GM19468 (cell line): ENCODE measurements around the gene C22orf15.

Experiments used
- ATAC-seq: cut with Tn5 transposase; IDR thresholded peaks from one replicate; pipeline ENCODE4 v1.9.1; 2021; ENCODE audit warnings: mild to moderate bottlenecking, moderate library complexity, moderate number of reproducible peaks; ENCODE audit not compliant: unreplicated experiment; ENCODE audit errors: extremely low read depth

C22orf15 gene

DNA sequence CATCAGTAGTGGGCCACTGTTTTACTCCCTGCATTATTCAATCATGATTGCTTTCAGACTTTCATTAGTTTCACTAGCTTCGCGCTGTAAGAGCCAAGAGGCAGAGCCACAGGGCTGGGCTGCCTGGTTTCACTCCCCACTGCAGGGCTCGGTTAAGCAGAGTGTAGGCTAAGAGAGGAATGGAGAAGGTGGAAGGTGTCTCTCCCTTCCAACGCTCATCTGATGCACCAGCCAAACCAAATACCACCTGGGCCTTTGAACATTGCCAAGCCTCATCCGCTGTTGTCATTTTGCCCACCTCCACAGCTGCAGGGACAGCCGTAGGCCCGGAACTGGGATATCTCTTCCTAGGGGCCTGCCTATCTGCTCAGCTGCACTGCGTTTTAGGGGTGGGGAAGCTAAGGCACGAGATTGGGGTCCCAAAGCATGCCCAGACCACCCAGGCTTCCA is 23.5 kb downstream of the C22orf15 start:
- ATAC-seq, result no peak

DNA sequence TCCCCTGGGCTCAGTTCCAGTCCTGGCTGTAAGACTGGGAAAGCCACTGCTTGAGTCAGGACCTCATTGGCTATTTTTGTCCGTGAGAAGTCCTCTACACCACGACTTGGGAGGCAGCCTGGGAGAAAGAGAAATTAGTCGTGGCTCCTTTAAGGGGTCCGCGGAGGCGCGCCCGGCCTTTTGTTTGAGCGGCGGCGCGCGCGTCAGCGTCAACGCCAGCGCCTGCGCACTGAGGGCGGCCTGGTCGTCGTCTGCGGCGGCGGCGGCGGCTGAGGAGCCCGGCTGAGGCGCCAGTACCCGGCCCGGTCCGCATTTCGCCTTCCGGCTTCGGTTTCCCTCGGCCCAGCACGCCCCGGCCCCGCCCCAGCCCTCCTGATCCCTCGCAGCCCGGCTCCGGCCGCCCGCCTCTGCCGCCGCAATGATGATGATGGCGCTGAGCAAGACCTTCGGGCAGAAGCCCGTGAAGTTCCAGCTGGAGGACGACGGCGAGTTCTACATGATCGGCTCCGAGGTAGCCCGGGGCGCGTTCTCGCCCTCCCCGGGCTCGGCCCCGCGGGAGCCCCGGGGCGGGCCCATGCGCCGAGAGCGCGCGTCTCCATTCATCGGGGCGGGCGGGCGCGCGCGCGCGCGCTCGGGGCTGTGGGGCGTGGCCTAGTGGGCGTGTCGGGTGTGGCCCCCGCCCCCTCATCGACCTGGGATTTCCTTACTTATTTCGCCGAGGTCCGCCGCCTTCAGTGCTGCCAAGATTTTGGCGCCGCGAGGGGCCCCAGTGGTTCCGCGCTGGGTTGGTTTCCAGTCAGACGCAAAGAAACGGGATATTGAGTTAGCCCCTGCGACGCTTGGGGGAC is 24.2 kb downstream of the C22orf15 start, which contains the start of gene SMARCB1:
TSS of gene SMARCB1 (plus strand) at position 215 of the 848 bp plus-strand sequence. CDS start at position 419, 204 bp downstream.
- ATAC-seq, result peak; percentile 36

DNA sequence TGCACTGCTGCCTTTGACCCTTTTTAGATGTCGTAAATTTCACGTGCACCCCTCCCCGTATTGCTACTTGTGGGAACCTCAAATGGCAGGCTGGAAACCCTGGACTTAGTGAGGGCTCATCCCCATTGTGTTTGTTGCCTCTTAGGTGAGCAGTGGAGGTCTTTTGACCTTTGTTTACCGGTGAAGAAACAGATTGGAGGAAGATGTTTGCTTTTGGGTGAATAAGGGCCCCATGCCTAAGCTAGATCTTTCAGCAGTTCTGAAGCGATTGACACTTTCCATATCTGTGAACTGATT is 24.8 kb downstream of the C22orf15 start:
- no peak for ATAC-seq

DNA sequence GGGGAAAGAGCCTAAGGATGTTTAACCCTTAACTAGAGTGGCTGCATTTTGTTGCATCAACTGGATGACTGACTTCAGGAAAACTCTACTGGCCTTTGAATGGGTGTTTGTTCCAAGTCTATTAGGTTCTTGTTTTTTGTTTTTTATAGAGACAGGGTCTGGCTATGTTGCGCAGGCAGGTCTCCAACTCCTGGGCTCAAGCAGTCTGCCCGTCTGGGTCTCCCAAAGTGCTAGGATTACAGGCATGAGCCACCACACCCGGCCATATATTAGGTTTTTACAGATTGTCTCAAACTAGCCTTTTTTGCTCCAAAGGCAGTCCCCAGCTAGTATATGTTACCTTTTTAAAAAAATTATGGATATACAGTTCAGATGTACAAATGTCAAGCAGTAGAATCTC is 25.1 kb downstream of the C22orf15 start:
- no peak for ATAC-seq

DNA sequence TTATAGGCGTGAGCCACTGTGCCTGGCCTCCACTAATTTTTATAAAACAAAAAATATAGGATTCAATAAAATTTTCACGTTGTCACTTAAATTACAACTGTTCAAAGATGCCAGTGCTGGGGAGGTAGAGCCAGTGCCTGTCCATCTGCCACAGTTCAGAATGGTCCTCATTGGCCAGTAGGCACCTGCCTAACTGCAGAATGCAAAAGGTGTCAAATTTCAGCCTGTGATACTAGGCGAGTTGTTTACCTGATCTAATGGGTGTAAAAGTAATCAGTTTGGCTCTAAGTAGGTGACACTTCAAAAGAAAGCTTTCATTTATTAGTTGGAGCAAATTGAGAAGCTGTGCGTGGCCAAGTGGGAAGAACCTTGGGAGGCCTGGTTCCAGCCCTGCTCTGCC is 26.3 kb downstream of the C22orf15 start:
- ATAC-seq, result no peak

DNA sequence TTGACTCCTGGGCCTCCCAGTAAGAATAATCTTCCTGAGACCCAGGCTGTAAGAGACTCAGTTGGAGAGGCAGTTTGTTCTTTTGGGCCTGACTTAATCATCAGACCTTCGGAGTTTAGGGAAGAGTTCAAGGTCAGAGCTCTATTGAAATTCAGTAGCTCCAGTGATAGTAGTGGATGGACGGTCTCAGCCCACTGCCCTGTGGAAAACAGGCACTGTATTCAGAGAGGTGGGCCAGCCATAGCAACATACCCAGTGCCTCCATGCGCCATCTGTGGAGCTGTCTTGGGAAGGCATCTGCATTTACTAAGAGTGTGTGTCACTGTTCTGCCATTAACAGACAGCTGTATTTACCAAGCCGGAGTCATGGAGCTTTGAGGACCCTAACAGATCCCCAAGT is 26.8 kb downstream of the C22orf15 start:
- no peak for ATAC-seq

DNA sequence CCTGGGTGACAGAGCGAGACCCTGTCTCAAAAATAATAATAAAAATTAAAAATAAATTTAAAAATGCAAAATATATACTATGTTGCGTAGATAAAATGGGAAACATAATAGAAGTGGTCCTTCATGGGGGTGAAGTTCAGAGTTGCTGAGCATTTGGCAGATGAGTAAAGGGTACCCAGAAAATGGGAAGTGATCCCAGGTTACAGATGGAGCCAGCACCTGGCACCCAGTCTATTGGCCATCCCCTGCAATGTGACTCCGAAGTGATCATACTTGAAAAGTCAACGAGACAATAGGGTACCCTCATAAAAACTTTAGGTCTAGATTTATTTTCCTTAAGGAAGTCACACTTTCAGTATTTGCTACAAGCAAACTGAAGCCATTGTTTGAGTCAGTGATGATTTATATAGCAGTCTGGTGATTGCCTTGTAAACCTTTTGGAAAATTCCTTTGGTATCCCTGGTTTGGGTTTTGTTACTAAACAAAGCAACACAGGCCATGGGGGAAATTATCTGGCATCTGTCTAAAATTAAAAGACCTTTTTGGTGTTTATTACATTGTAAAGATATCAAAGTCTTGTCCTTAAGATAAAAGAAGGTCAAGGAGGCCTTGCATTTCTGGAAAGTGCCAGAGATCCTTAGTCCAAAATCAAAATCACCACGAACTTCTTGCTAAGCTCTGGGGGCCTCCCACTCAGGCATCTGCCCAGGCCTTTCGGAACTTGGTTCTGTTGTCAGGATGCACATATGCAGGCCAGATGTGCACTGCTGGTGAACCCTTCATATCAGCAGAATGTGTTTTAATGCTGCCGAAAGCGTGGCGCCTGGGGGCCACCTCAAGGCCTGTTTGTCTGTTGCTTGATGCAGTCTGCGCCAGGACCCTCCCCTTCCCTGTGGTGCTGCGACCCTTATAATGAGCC is 28.3 kb downstream of the C22orf15 start:
- ATAC-seq, result no peak

DNA sequence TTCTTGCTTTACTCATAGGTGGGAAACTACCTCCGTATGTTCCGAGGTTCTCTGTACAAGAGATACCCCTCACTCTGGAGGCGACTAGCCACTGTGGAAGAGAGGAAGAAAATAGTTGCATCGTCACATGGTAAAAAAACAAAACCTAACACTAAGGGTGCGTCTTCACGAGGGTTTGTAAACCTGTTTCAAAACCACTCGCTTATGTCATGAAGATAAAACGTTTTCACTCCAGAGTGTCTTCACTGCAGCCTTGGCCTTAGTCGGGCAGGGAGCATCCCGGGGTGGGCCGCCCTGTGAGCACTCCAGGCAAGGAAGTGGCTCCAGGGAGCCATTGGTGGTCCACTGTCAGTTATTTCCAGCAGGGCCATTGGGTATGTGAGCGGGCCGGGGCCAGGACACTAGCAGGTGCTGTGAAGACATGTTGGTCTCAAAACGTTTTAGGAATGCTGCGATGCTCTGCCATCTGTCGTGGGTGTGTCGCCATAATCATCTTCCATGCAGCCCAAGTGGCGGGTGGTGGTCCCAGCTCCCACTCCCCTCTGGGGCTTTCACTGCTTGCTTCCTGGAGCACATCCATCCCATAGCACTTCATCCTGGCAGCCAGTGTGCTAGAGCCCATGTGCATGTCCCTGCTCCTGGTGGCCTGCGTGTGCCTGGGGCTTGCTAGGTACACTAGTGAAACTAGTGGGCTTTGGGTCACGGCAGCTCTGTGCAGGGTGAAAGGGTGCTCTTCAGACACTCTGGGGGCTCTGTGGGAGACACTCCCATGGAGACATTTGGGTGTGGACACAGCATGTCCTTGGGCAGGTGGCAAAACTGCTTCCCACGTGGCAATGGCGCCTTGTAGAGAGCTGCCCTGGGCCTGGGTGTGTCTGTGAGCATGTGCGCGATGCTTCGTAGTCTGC is 29.2 kb downstream of the C22orf15 start:
- ATAC-seq, result no peak

DNA sequence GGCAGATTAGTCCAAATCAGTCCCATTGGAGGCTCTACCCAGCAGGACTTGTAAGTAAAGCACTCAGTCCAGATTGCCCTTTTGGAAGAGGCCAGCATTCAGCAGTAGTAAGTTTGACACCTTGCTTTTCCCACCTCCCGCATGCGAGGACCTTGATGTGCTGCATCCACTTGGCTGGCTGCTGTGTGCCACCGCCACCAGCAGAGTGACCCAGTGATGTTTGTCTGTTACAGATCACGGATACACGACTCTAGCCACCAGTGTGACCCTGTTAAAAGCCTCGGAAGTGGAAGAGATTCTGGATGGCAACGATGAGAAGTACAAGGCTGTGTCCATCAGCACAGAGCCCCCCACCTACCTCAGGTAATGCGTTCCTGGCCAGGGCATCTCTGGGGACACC is 30.5 kb downstream of the C22orf15 start:
- no peak for ATAC-seq

DNA sequence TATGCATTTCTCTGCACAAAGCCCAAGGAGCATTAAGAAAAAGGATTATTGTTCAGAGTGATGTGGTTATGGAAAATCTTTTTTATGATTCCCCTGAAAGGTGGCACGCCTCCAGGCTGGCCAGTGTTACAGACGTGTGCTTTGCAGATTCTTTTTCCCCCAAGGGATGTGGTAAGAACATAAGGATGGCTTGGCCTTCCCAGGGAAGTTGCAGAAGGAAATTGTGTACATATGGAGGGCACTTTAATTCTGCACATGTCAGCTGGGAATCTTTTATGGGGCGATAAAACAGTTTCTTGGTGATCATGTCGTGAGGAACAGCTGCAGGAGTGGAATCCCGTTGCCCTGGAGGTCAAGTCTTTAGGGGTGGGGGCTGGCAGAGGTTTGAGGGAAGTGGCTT is 33.7 kb downstream of the C22orf15 start:
- ATAC-seq, result no peak

DNA sequence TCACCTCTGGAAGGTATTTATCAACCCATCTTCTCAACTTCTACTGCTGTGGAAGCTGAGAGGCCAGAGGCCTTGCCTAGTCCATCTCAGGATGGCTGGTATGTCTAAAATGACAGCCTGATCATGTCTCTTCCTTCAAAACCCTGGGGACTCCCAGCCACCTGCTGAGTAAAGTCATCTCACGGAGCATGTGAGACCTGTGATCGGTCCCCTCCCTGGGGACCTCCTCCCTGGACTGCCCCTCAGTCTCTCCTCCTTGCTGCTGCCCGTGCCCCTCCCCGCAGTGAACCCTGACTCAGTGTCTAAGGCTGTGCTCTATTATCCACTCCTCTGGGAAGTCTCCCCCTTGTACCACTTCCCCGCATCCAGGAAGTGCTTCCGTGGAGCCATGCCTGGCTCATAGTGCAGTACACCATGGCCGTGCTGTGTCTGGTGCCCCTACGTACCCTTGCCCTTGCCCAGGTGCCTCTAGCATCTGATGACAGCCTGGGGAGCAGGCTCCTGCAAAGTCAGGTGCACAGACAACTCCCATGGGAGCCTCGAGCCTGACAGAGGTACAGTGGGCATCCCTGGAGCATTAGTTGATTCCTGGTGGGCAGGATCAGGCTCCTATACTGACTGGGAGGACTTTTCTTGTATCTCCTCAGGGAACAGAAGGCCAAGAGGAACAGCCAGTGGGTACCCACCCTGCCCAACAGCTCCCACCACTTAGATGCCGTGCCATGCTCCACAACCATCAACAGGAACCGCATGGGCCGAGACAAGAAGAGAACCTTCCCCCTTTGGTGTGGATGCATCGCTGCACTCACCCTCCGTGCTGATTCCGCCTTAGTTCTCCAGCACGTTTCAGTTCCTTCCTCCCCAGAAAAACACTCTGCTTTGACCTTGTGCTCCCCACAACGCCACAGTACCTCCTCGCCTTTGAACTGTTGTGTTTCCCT is 37.8 kb downstream of the C22orf15 start:
- peak; percentile 42 for ATAC-seq

DNA sequence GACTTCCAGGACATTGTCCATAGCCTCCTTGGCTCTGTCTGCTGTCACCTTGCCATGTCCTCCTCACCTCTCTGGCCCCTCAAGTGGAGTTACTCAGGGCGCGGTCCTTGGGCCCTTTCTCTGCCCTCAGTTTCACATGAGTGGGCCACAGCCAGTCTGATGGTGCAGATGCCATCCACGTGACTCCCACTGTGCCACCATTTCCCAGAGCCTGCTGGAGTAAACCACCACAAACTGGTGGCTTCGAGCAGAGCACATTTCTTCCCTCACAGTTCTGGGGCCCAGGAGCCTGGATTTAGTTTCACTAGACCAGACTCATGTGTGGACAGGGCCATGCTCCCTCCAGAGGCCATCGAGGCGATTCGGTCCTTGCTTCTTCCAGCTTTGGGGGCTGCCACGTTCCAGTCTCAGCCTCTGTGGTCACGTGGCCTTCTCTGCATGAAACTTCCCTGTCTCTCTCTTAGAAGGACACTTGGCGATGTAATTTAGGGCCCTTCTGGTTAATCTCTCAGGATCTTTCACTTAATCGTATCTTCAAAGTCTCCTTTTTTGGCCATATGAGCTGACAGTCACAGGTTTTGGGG is 38.5 kb downstream of the C22orf15 start:
- no peak for ATAC-seq

DNA sequence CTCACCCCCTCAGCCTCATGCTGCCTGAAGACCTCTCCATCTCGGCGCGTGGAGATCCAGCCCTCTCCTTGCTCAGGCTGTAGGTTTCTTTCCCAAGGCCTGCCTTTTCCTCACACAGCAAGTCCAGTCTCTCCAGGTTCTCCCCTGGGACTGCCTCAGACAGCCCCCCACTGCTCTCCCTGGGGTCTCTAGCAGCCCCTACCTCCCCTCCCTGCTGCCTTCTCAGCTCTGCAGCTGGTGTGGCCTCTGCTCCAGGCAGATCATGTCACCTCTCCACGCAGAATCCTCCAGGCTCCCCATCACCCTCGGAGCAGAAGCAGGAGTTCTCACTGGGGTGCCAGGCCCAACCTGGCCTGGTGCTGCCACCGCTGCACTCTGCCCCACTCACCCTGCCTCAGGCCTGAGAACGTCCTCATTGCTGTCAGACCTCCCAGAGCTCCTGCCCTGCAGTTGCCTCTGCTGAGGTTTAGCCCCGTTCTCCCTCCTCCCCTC is 39.1 kb downstream of the C22orf15 start:
- no peak for ATAC-seq

DNA sequence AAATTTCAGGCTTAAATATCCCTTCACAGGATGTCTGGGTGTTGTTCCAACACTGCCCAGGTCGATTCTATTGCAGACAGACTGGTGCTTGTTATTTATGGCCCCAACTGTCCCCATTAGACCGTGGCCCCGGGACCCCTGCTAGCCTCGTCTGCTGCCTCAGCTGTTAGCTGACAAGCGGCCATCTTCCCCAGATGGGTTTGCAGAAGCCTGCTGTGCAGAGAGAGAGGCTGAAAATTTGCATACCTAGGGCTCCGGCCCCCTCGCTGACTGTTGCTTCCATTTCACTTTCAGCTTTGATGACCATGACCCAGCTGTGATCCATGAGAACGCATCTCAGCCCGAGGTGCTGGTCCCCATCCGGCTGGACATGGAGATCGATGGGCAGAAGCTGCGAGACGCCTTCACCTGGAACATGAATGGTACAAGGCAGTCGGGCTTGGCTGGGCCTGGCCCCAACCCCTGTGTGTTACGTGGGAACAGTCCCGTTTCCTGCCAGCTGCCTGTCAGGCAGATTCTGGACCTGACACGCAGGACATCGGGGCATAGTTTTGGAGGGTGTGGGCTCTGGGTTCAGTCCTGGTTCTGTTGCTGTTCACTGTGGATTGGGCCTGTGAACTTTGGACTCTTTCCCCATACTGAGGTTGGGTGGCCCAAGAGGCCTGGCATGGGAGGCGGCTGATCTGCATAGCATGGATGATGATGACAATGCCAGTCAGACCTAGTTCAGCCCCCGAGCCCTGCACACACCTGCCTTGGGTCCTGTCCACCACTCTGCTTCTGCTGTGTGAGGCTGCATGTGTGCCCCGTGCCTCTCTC is 40.4 kb downstream of the C22orf15 start:
- no peak for ATAC-seq

DNA sequence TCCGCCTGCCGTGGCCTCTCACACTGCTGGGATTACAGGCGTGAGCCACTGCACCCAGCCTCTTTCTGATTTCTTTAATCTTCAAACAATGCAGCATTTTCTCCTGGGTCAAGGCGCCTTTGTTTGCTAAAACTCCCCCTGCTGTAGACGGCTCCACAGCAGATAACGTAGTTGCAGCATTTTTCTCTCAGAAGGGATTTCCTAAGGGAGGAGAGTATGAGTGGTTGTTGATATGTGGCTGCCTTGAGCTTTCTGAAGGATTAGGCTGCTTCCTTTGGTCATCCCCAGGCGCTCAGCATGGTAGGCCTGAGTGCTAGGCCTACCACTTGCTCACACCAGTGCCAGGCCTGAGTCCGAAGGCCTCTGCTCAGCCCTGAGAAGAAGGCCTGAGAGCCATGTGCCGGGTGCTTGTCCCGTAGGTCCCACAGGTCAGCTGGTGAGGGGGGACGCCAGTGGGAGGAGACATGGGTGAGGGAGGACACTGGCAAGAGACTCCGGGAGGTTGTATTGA is 42.0 kb downstream of the C22orf15 start:
- ATAC-seq, result no peak

DNA sequence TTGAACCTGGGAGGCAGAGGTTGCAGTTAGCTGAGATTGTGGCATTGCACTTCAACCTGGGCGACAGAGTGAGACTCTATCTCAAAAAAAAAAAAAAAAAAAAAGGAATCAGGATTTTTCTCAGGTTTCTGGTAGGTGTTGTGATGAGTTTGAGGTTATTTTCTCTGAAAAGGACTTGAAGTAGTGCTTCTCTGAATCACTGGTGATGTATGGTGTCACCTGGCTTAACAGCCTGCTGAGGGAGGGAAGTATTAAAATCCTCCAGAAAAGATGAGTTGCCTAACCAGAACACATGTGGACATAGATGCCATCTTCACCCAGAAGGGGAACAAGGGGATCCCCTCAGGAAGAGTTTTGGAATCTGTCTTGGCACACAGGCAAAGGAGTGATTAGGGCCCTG is 44.0 kb downstream of the C22orf15 start:
- no peak for ATAC-seq

DNA sequence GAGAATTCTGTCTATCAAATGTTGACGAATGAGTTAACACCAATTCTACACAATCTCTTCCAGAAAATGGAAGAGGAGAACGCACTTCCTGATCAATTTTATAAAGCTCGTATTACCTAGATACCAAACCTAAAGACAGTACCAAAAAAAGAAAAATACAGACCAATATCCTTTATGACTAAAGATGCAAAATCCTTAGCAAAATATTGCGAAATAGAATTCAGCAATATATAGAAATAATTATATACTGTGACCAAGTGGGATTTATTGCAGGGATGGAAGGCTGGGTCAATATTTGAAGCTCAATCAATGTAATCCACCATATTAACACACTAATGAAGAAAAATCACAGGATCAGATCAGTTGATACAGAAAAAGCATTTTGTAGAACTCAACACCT is 49.6 kb downstream of the C22orf15 start:
- ATAC-seq, result no peak
